HG02610 (cell line): Measurements from ENCODE around the gene FAM234A.

Experiments used
- ATAC-seq: cut with Tn5 transposase; IDR thresholded peaks from one replicate; pipeline ENCODE4 v1.9.1; 2021; ENCODE audit warnings: mild to moderate bottlenecking, moderate library complexity; ENCODE audit not compliant: unreplicated experiment

FAM234A gene

GRCh38 chr16:280552-280951 lies 45.9 kb downstream of the FAM234A start, which contains the start of gene ARHGDIG:
Gene ARHGDIG (plus strand): TSS chr16:280591. CDS start chr16:280681, 90 bp downstream.
- no peak for ATAC-seq

- ATAC-seq, result no peak
Measured at GRCh38 chr16:280991-281659, 46.5 kb downstream of the FAM234A start.

- ATAC-seq, result no peak
Measured at GRCh38 chr16:281660-282255, 47.1 kb downstream of the FAM234A start.

GRCh38 chr16:282491-282890 lies 47.9 kb downstream of the FAM234A start:
- ATAC-seq, result no peak

GRCh38 chr16:283033-283805 lies 48.6 kb downstream of the FAM234A start, which contains the start of gene PDIA2:
Gene PDIA2 (plus strand): TSS chr16:283164. CDS start chr16:283170, 6 bp downstream.
- no peak for ATAC-seq

- ATAC-seq, result no peak
Measured at GRCh38 chr16:284204-285120, 49.8 kb downstream of the FAM234A start.

GRCh38 chr16:285146-286055 lies 50.8 kb downstream of the FAM234A start:
- no peak for ATAC-seq

GRCh38 chr16:286491-287297 lies 52.1 kb downstream of the FAM234A start:
- no peak for ATAC-seq

- ATAC-seq, result no peak
Measured at GRCh38 chr16:287298-287811, 52.7 kb downstream of the FAM234A start.

- ATAC-seq, result no peak
Measured at GRCh38 chr16:287981-288920, 53.6 kb downstream of the FAM234A start.

- ATAC-seq, result no peak
Measured at GRCh38 chr16:289395-289997, 54.9 kb downstream of the FAM234A start.

GRCh38 chr16:290015-290680 lies 55.5 kb downstream of the FAM234A start:
- no peak for ATAC-seq

GRCh38 chr16:290681-291405 lies 56.2 kb downstream of the FAM234A start:
- ATAC-seq, result no peak

GRCh38 chr16:291539-291938 lies 56.9 kb downstream of the FAM234A start:
- no peak for ATAC-seq

GRCh38 chr16:293043-293775 lies 58.6 kb downstream of the FAM234A start:
- ATAC-seq, result no peak
